Epithelial cell of proximal tubule (primary cell): ENCODE data around the gene MRPS21. TPM values are rescaled to one million over a fixed set of nuclear protein-coding genes. Genes with fewer than 3 reads are reported as not detected.

ENCODE experiments used
- DNase-seq: peaks from one replicate; pipeline ENCODE4 v3.0.0-alpha.2; 2011; ENCODE audit warnings: low read depth
- H3K4me3 ChIP-seq: 2 replicates; pipeline ENCODE4 v1.5.1; 2011; ENCODE audit warnings: low read depth, mild to moderate bottlenecking, low read length
- CTCF ChIP-seq: conservative IDR thresholded peaks from 2 replicates; pipeline ENCODE4 v1.5.1; 2012; ENCODE audit warnings: low read depth, mild to moderate bottlenecking, low read length
- total RNA-seq: library from RNA; depleted of rRNA; stranded (reverse); fragments of >200 nt; gene quantifications from 2 replicates; pipeline ENCODE4 v1.2.3, GENCODE V29; 2015

MRPS21 gene
- total RNA-seq, 1 donor from 2014 or later: 76.9 TPM

DNA sequence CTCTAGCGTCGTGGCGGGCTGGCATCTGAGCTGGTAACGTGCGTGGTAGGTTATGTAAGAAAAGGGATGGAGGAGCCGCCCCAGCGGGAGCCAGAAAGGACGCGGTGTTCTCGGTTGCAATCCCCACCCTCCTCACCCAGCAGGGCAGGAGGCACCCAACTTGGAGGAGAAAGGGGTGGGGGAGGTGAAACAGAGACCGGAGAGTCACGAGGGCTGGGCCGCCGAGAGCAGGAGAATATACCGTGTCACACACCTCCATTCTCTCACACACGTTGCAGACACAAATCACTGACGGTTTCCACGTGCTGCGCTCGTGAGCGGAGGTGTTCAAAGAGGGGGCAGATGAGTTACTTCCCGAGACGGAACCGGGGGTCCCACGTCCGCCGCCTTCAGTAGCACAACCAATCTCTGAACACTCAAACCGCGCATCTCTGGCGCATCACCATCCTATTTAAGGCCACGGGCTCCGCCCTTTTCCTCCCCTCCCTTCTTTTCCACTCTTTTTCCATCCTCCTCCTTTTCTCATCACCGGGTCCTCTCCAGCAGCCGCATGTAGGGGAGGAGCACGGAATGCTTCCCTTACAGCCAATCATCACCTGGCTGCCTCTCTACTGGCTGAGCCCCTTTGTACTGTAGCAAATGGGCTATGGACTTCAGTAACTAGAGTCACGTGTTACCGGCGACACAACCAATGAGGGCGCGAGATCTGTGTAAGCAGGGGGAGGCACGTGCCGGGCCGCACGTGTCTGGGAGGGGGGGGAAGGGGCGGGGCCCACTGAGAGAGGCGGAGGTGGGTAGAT lies 11.7 kb upstream of the MRPS21 start, which contains the start of gene CIART:
CIART (plus strand) TSS at position 797 of the 800 bp plus-strand sequence. CDS start 714 bp downstream, outside the sequence.
- no peak for TF ChIP-seq CTCF
- DNase-seq: peak; percentile 97
- peak within 1 kb of the TSS; percentile 93 for H3K4me3 ChIP-seq

DNA sequence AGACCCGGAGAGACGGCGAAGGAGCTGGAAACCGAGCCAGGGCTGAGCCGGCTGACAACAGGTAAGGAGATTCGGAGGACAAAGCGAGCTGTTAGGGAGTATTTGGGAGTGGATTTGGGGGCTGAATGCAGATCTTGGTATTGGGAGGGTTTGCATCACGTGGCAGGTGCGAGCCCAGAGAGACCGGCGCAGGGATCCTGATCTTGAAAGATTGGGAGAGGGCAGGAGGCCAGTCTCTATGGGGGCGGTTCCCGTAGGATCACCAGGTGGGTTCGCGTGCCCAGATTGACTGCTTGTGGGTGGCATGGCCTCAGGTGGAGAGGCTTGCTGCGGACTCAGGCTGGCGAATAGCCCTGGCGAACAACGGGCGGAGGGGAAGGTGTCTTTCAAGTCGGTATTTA lies 11.1 kb upstream of the MRPS21 start:
- no peak for TF ChIP-seq CTCF
- no peak for DNase-seq
- H3K4me3 ChIP-seq: peak overlapping the region; percentile 93

GRCh38 chr1:150283260-150283659 lies 10.4 kb upstream of the MRPS21 start:
- TF ChIP-seq CTCF: no peak
- H3K4me3 ChIP-seq: peak overlapping the region; percentile 93
- no peak for DNase-seq

DNA sequence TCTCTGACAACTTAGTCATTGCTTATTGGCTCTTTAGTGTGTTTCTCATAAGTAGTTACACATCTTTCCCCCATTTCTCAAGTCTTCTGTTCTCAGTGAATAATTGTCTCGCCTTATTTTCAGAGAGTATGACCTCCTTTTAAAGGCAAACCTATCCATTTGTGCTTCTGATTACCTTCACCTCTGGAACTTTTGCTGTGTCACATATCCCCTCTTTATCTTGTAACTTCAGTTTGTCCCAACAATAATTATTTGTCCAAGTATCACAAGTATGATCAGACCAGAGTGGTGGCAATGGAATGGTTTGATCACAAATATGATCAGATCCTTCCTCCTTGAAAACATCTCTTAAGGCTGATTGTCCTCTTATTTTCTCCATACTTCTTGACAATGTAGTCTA lies 5.3 kb upstream of the MRPS21 start:
- no peak overlapping the region for H3K4me3 ChIP-seq
- DNase-seq: no peak
- no peak for TF ChIP-seq CTCF

GRCh38 chr1:150288822-150289221 lies 4.8 kb upstream of the MRPS21 start:
- TF ChIP-seq CTCF: no peak
- DNase-seq: no peak
- no peak overlapping the region for H3K4me3 ChIP-seq

- H3K4me3 ChIP-seq: no peak overlapping the region
- no peak for TF ChIP-seq CTCF
- DNase-seq: no peak
These were observed 1.8 kb downstream of the MRPS21 start for GRCh38 chr1:150295476-150295875.

DNA sequence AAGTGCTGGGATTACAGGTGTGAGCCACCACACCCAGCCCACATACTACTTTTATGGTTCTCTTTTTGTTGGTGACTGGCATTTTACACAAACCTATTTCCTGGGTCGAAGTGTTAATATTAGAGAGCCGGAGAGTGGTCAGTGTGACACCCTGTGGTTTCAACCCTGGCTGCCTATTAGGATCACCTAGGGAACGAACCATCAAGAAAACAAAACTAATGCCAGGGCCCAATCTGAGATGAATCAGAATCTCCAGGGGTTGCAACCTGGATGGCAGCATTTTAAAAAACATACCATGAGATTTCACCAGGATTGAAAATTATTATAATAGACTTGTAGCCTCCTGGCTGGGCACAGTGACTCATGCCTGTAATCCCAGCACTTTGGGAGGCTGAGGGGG lies 6.1 kb downstream of the MRPS21 start:
- no peak for DNase-seq
- TF ChIP-seq CTCF: no peak
- no peak overlapping the region for H3K4me3 ChIP-seq
